ENCODE data around the gene PPIG.
"Not testable (repeated sequence)": the region's sequence is repeated elsewhere in the genome, so short reads cannot be mapped to it uniquely, and the experiment has no call there.

Gene PPIG

DNA sequence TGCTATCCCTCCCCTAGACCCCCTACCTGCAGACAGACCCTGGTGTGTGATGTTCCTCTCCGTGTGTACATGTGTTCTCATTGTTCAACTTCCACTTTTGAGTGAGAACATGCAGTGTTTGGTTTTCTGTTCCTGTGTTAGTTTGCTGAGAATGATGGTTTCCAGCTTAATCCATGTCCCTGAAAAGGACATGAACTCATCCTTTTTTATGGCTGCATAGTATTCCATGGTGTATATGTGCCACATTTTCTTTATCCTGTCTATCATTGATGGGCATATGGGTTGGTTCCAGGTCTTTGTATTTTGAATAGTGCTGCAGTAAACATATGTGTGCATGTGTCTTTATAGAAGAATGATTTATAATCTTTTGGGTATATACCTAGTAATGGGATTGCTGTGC lies 31.8 kb downstream of the PPIG start:
- not testable (repeated sequence) for H3K27me3 Mint-ChIP-seq; H3K27ac Mint-ChIP-seq; ATAC-seq (replicated peaks); DNase-seq; H3K9me3 Mint-ChIP-seq; H3K4me3 Mint-ChIP-seq
- Mint-ChIP-seq H3K36me3 (peaks cover 66 to 79% of the 10 kb centered on the region in 2 donors), H3K4me1 (peaks cover 9 to 16% of the 10 kb centered on the region in 2 donors)

DNA sequence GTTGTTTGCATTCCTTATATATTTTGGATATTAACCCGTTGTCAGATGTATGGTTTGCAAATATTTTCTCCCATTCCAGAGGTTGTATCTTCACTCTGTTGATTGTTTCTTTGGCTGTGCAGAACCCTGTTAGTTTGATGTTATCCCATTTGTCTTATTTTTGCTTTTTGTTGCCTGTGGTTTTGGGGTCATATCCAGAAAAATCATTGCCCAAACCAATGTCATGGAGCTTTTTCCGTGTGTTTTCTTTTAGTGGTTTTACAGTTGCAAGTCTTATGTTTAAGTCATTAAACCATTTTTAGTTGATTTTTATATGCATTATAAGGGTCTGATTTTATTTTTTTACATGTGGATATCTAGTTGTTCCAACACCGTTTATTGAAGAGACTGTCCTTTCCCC lies 35.8 kb downstream of the PPIG start:
- Mint-ChIP-seq H3K36me3 (peaks cover 56 to 69% of the 10 kb centered on the region in 2 donors), H3K4me1 (peaks cover 9 to 16% of the 10 kb centered on the region in 2 donors), H3K27ac (peak overlapping the region; percentile 38), H3K9me3 (peaks cover 3 to 7% of the 10 kb centered on the region in 2 donors), H3K27me3 (no peaks in the 10 kb centered on the region), H3K4me3 (no peak overlapping the region)
- ATAC-seq (replicated peaks) (no peak), DNase-seq (no peak)

DNA sequence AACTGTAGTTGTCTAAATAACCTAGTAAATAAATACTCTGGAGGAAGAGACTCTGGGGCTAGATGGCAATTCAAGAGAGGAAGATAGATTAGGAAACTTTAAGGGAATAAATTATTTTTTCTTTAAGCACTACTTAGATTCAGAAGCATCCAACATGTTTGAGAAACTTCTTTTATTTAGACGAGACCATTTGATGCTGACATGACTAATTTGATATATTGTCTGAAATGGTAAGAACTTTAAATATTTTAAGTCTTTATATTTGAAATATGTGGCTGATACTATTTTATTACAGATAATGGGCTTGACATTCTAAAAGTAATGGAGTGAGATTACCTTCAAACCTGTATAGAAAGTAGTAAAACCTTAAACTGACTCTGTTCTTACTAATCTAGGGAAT lies 36.4 kb downstream of the PPIG start:
- no peak for DNase-seq
- Mint-ChIP-seq H3K27me3 (no peaks in the 10 kb centered on the region), H3K4me3 (no peak overlapping the region), H3K4me1 (peaks cover 9 to 16% of the 10 kb centered on the region in 2 donors), H3K36me3 (peaks cover 54 to 67% of the 10 kb centered on the region in 2 donors), H3K9me3 (peaks cover 3 to 5% of the 10 kb centered on the region in 2 donors), H3K27ac (no peak overlapping the region)
- no peak for ATAC-seq (replicated peaks)

DNA sequence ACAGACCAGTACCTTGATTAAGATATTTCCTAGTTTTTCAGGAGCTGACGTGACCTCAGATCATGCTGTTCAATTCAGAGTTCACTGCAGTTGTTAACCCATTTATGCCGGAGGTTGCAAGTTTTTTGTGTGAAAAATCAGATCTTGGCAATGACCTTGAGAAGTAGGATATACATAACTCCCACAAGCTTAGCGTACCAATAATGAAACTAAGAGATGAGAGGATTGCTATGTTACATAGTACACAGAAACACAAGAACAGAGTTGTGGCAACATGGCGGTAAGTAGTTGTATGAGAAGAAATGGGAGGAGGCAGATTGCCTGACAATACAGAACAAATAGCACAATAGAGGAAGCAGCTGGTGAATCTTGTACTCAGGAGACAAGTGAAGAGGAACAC lies 39.1 kb downstream of the PPIG start:
- H3K4me3 Mint-ChIP-seq = no peak overlapping the region
- DNase-seq (no peak), ATAC-seq (replicated peaks) (no peak)
- H3K27ac Mint-ChIP-seq = no peak overlapping the region
- no peaks in the 10 kb centered on the region for H3K9me3 Mint-ChIP-seq
- peaks cover 6 to 9% of the 10 kb centered on the region in 2 donors for H3K4me1 Mint-ChIP-seq
- no peaks in the 10 kb centered on the region for H3K27me3 Mint-ChIP-seq
- H3K36me3 Mint-ChIP-seq = peaks cover 39 to 61% of the 10 kb centered on the region in 2 donors

DNA sequence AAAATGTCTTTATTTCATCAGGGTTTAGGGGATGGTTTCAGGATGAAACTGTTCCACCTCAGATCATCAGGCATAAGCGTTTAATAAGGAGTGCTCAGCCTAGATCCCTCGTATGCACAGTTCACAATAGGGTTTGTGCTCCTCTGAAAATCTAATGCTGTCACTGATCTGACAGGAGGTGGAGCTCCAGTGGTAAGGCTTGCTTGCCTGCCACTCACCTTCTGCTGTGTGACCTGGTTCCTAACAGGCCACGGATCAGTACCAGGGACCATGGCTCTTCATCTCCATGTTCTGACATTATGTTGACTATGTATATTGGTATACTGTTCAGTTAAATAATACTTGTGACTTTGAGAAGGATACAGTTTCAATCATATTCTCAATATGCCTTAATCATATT lies 41.6 kb downstream of the PPIG start:
- Mint-ChIP-seq H3K27ac (no peak overlapping the region), H3K4me3 (no peak overlapping the region), H3K27me3 (no peaks in the 10 kb centered on the region), H3K36me3 (peaks cover 20 to 49% of the 10 kb centered on the region in 2 donors), H3K4me1 (no peaks in the 10 kb centered on the region), H3K9me3 (no peaks in the 10 kb centered on the region)
- no peak for ATAC-seq (replicated peaks)
- no peak for DNase-seq

DNA sequence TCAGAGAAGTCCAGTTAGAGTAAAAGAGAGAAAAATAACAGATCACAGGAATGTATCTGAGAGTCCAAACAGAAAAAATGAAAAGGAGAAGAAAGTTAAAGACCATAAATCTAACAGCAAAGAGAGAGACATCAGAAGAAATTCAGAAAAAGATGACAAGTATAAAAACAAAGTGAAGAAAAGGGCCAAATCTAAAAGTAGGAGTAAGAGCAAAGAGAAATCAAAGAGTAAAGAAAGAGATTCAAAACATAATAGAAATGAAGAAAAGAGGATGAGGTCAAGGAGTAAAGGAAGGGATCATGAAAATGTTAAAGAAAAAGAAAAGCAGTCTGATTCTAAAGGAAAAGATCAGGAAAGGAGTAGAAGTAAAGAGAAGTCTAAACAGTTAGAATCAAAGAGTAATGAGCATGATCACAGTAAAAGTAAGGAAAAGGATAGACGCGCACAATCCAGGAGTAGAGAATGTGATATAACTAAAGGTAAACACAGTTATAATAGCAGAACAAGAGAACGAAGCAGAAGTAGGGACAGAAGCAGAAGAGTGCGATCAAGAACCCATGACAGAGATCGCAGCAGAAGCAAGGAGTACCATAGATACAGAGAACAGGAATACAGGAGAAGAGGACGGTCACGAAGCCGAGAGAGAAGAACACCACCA lies 52.4 kb downstream of the PPIG start:
- no peaks in the 10 kb centered on the region for H3K27me3 Mint-ChIP-seq
- peaks cover 19 to 26% of the 10 kb centered on the region in 2 donors for H3K36me3 Mint-ChIP-seq
- no peaks in the 10 kb centered on the region for H3K9me3 Mint-ChIP-seq
- H3K4me3 Mint-ChIP-seq = no peak overlapping the region
- ATAC-seq (replicated peaks) (no peak), DNase-seq (no peak)
- no peaks in the 10 kb centered on the region for H3K4me1 Mint-ChIP-seq
- H3K27ac Mint-ChIP-seq = no peak overlapping the region

DNA sequence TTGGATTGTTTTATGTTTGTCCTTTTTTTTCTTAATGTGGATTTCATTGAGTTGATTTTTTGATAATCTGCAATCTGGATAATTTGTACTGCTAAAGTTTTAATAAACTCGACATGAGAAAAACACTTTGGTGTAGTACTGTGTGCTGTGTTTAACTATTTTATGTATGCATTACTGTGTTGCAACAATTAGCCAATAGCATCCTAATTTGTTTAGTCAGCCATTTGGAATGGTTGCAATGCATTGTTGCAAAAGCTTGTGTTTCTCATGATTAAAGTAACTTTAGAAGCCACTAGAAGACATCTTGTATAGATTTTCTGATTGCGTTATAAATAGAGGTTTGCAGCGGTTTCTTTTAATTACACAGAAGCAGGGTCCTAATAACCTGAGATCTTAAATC lies 53.5 kb downstream of the PPIG start:
- no peaks in the 10 kb centered on the region for H3K27me3 Mint-ChIP-seq
- H3K27ac Mint-ChIP-seq = no peak overlapping the region
- no peak for DNase-seq

DNA sequence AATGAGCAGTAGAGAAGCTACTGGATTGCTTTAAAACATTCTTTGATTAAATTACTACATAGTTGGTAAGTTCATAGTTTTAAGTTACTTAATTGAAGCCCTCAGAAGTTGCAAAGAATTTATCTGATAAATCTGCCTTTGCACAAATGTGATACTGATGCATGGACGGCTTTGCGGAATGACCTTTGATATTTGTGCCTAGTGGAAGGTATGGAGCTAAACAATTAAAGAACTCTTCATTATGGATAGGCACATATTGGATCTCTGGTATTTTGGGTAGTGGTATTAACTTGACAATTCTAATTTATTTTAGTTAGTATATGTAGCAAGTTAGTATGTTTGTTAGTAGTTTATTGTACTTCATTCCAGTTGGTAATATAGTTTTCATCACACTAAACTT lies 56.0 kb downstream of the PPIG start:
- no peak for DNase-seq
- Mint-ChIP-seq H3K36me3 (peaks cover 6 to 13% of the 10 kb centered on the region in 2 donors), H3K9me3 (no peaks in the 10 kb centered on the region), H3K4me1 (no peaks in the 10 kb centered on the region), H3K27me3 (no peaks in the 10 kb centered on the region), H3K27ac (no peak overlapping the region), H3K4me3 (no peak overlapping the region)
- ATAC-seq (replicated peaks) = no peak

More for the DNA sequence above, 53.5 kb downstream of the PPIG start:
- H3K4me3 Mint-ChIP-seq = no peak overlapping the region
- peaks cover 18 to 26% of the 10 kb centered on the region in 2 donors for H3K36me3 Mint-ChIP-seq
- H3K9me3 Mint-ChIP-seq = no peaks in the 10 kb centered on the region
- no peaks in the 10 kb centered on the region for H3K4me1 Mint-ChIP-seq
- ATAC-seq (replicated peaks) = no peak

DNA sequence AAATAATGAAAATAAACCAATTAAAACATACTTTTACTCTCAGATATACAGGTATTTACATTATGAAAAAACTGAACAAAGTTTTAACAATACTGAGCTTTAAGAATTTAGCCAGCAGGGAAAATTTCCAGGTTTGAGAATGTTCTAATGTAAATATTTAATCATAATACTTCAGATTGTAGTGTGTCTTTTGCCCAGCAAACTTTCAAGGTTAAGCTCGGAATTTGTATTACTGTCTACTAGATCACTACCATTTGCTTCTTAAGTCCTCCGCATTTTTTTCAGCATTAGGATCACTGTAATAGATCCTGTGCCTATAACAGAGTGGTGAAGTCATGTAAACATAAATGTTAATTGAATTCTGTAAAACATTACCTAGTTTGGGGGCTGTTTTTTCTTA lies 57.3 kb downstream of the PPIG start:
- ATAC-seq (replicated peaks) = no peak
- no peak overlapping the region for H3K27ac Mint-ChIP-seq
- H3K4me3 Mint-ChIP-seq = no peak overlapping the region
- H3K36me3 Mint-ChIP-seq = peaks cover 6 to 13% of the 10 kb centered on the region in 2 donors
- H3K9me3 Mint-ChIP-seq = no peaks in the 10 kb centered on the region
- no peaks in the 10 kb centered on the region for H3K4me1 Mint-ChIP-seq
- no peaks in the 10 kb centered on the region for H3K27me3 Mint-ChIP-seq
- DNase-seq = no peak

DNA sequence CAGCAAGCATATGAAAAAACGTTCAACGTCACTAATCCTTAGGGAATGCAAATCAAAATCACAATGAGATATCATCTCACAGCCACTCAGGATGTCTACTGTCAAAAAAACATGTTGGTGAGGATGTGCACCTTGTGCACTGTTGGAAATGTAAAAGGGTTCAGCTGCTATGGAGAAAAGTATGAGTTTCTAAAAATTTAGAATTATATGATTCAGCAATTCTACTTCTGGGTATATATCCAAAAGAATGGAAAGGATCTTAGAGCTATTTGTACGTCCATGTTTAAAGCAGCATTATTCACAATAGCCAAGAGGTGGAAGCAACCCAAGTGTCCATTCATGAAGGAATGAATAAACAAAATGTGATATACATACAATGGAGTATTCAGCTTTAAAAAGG lies 60.0 kb downstream of the PPIG start:
- H3K4me3 Mint-ChIP-seq = no peak overlapping the region
- ATAC-seq (replicated peaks) = no peak
- no peak for DNase-seq
- no peaks in the 10 kb centered on the region for H3K9me3 Mint-ChIP-seq
- H3K4me1 Mint-ChIP-seq = no peaks in the 10 kb centered on the region
- H3K27ac Mint-ChIP-seq = no peak overlapping the region
- H3K27me3 Mint-ChIP-seq = no peaks in the 10 kb centered on the region
- peaks cover 4 to 10% of the 10 kb centered on the region in 2 donors for H3K36me3 Mint-ChIP-seq

DNA sequence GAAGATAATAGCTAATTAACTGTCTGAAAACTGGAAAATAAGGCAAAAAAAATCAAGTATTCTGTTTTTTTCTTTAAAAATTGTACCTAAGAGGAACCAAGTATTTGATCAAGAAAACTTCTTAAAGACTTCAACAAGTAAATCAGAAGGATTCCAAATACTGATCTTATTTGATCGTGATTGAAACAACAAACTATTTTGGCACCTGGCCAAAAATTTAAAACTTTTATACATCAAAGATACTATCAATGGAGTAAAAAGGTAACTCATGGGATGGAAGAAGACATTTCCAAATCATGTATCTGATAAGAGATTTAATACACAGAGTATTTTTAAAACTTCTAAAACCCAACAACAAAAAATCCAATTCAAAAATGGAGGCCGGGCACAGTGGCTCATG lies 63.3 kb downstream of the PPIG start:
- no peaks in the 10 kb centered on the region for H3K36me3 Mint-ChIP-seq
- H3K27ac Mint-ChIP-seq = no peak overlapping the region
- no peaks in the 10 kb centered on the region for H3K27me3 Mint-ChIP-seq
- H3K4me3 Mint-ChIP-seq = no peak overlapping the region
- H3K4me1 Mint-ChIP-seq = no peaks in the 10 kb centered on the region
- H3K9me3 Mint-ChIP-seq = no peaks in the 10 kb centered on the region
- no peak for DNase-seq
- no peak for ATAC-seq (replicated peaks)

DNA sequence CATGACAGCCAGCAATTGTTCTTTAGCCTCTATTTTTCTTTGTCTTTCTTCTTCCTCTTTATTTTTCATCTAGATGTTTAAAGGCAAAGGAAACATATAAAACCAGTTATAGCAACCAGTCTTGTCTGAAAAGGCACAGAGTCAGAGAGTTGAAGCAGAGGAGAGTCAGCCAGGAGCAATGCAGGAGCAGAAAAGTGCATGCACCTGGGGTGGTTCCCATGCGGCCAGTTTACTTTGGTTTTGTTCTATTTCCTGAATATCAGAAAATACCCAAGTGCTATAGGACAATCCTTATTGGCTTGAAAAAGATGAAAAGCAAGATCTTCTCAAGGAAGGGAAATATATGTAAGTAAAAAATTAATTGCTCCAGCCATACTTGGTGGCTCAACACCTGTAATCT lies 65.1 kb downstream of the PPIG start:
- no peak overlapping the region for H3K27ac Mint-ChIP-seq
- H3K4me1 Mint-ChIP-seq = peaks cover 0 to 3% of the 10 kb centered on the region in 2 donors
- H3K36me3 Mint-ChIP-seq = no peaks in the 10 kb centered on the region
- H3K9me3 Mint-ChIP-seq = no peaks in the 10 kb centered on the region
- DNase-seq (no peak), ATAC-seq (replicated peaks) (no peak)
- peaks cover 3 to 9% of the 10 kb centered on the region in 2 donors for H3K27me3 Mint-ChIP-seq
- H3K4me3 Mint-ChIP-seq = no peak overlapping the region

DNA sequence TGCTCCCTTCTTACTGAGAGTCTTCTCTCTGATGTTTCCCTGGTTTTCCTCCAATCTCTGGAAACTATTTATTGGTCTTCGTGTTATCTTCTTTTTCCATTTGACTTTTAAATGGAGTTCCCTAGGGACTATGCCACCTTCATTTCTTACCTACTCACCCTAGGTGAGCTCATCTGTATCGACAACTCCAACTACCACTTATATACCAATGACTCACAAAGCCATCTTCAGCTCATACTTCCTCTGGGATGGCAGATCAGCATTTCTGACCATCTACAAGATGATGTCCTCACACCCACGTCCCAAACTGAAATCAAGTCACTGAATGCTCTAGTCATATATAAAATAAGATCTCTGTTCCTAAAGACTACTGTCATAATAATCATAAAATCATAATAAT lies 69.5 kb downstream of the PPIG start:
- Mint-ChIP-seq H3K36me3 (no peaks in the 10 kb centered on the region), H3K27ac (no peak overlapping the region), H3K27me3 (peaks cover 8 to 9% of the 10 kb centered on the region in 2 donors), H3K4me1 (peaks cover 3 to 4% of the 10 kb centered on the region in 2 donors), H3K9me3 (no peaks in the 10 kb centered on the region), H3K4me3 (no peak overlapping the region)
- peak in 1 of 2 donors; percentile 31 for ATAC-seq (replicated peaks)
- no peak for DNase-seq

DNA sequence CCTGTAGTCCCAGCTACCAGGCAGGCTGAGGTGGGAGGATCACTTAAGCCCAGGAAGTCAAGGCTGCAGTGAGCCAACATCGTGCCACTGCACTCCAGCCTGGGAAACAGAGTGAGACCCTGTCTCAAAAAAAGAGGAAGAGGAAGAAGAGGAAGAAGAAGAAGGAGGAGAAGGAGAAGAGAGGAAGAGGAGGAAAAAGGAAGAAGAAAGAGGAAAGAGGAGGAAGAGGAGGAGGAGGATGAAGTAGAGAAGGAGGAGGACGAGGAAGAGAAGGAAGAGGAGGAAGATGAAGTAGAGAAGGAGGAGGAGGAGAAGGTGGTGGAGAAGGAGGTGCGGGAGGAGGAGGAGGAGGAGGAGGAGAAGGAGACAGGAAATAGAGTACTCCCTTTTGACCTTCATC lies 72.0 kb downstream of the PPIG start:
- H3K9me3 Mint-ChIP-seq = peaks cover 0 to 2% of the 10 kb centered on the region in 2 donors
- DNase-seq (no peak), ATAC-seq (replicated peaks) (no peak)
- no peaks in the 10 kb centered on the region for H3K36me3 Mint-ChIP-seq
- H3K27ac Mint-ChIP-seq = no peak overlapping the region
- H3K4me1 Mint-ChIP-seq = peaks cover 10 to 22% of the 10 kb centered on the region in 2 donors
- H3K27me3 Mint-ChIP-seq = peaks cover 8 to 9% of the 10 kb centered on the region in 2 donors
- H3K4me3 Mint-ChIP-seq = no peak overlapping the region

DNA sequence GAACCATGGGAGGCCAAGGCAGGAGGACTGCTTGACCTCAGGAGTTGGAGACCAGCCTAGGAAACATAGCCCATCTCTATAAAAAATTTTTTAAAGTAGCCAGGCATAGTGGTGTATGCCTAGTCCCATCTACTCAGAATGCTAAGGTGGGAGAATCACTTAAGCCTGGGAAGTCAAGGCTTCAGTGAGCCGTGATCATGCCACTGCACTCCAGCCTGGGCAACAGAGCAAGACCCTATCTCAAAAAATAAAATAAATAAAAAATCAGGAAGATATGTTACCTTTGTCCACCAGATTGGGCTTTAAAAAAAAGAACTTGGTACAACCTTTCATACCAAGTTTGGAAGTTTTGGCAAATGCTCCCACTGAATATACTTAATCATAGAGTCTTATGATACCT lies 74.7 kb downstream of the PPIG start:
- Mint-ChIP-seq H3K9me3 (peaks cover 0 to 2% of the 10 kb centered on the region in 2 donors), H3K4me1 (peaks cover 11 to 27% of the 10 kb centered on the region in 2 donors), H3K36me3 (no peaks in the 10 kb centered on the region), H3K27ac (no peak overlapping the region), H3K27me3 (peaks cover 0 to 4% of the 10 kb centered on the region in 2 donors), H3K4me3 (no peak overlapping the region)
- no peak for DNase-seq
- no peak for ATAC-seq (replicated peaks)

Measured in stimulated activated naive B cell treated with anti-CD40 and anti-IgM and Interleukin-4, amounts not matched to agents 10 μg/mL and 1 μg/mL and 100 μg/mL, for 72 hours (primary cell).